Right lobe of liver (tissue), 4 donors: Measurements from ENCODE around the gene IGFALS.

Experiments
- CTCF ChIP-seq, 4 donors: fragments of 200-600 bp in 3 of 4; fragments of 450-650 bp in 1 of 4; IDR thresholded peaks; one replicate each; pipeline versions ENCODE4 v1.5.1 to v1.8.0; 2016 to 2022; ENCODE audit warnings: antibody characterized with exemption in 4 of 4, mild to moderate bottlenecking in 2 of 4
- POLR2A ChIP-seq: fragments of 450-650 bp; IDR thresholded peaks from one replicate; pipeline ENCODE4 v1.6.1; 2017; ENCODE audit warnings: antibody characterized with exemption, mild to moderate bottlenecking
- donor health status: DM: no; HTN: no; CAD: no.
- donor health status: DM: no; HTN: no; CAD: no.
- donor health status: DM: no; HTN: yes; CAD: no.

- TF ChIP-seq POLR2A (no peak), CTCF (IDR thresholded peaks at IDR 0.05) (no peak)
Observed at GRCh38 chr16:1778200-1779179, 15.0 kb downstream of the IGFALS start.
